Heart right ventricle (tissue), 16 donors: ENCODE results near the gene SLC19A1. TPM values are rescaled to one million over a fixed set of nuclear protein-coding genes. Genes with fewer than 3 reads are reported as not detected.

Experiments
- ATAC-seq, 8 donors: fragments of 200-7000 bp; cut with Tn5 transposase; one replicate each; pipeline ENCODE4 v1.9.1; 2020; ENCODE audit warnings: mild to moderate bottlenecking in 8 of 8, moderate library complexity in 8 of 8, moderate number of reproducible peaks in 1 of 8
- DNase-seq, 2 donors: peaks; one replicate each; pipeline ENCODE4 v3.0.0-alpha.2; 2020
- H3K27ac ChIP-seq, 10 donors: fragments of 200-600 bp; sonication (generic) in 2 of 10; one replicate each; pipeline versions ENCODE4 v1.5.0 to v1.8.0; 2020 to 2022; ENCODE audit warnings: mild to moderate bottlenecking in 3 of 10
- H3K27me3 ChIP-seq, 7 donors: fragments of 200-600 bp; one replicate each; pipeline ENCODE4 v1.8.0; 2021 to 2022; ENCODE audit warnings: mild to moderate bottlenecking in 2 of 7
- H3K36me3 ChIP-seq, 9 donors: fragments of 200-600 bp; sonication (generic) in 1 of 9; one replicate each; pipeline versions ENCODE4 v1.5.0 to v1.8.0; 2020 to 2022; ENCODE audit warnings: mild to moderate bottlenecking in 2 of 9
- H3K4me1 ChIP-seq, 9 donors: fragments of 200-600 bp; sonication (generic) in 1 of 9; one replicate each; pipeline versions ENCODE4 v1.5.0 to v1.8.0; 2020 to 2022; ENCODE audit warnings: mild to moderate bottlenecking in 4 of 9
- H3K4me3 ChIP-seq, 10 donors: fragments of 200-600 bp; sonication (generic) in 2 of 10; one replicate each; pipeline versions ENCODE4 v1.5.0 to v1.8.0; 2020 to 2022; ENCODE audit warnings: mild to moderate bottlenecking in 7 of 10, moderate library complexity in 2 of 10
- H3K9me3 ChIP-seq, 11 donors: fragments of 200-600 bp in 10 of 11; sonication (generic) in 2 of 11; one replicate each; pipeline versions ENCODE4 v1.5.0 to v1.8.0; 2013 to 2022; ENCODE audit warnings: mild to moderate bottlenecking in 2 of 11, control low read depth in 1 of 11, moderate library complexity in 1 of 11
- CTCF ChIP-seq, 9 donors: fragments of 200-600 bp; sonication (generic) in 2 of 9; IDR thresholded peaks; one replicate each; pipeline versions ENCODE4 v1.5.0 to v1.8.0; 2021 to 2022; ENCODE audit warnings: antibody characterized with exemption in 9 of 9, mild to moderate bottlenecking in 5 of 9, moderate library complexity in 1 of 9
- WGBS, 2 donors: extraction: QIAGEN DNeasy Blood & Tissue Kit; methylation state at CpG; one replicate each; pipeline ENCODE4 v1.1.7; 2013; ENCODE audit warnings: inconsistent platforms in 1 of 2; 5-methylcytosine and 5-hydroxymethylcytosine counted together
- intact Hi-C, 10 donors: fragments of 100-400 bp; cut with DNase I; formaldehyde crosslinking; loops; one replicate each; pipeline versions ENCODE4 v1.11.1 to v1.14.2; 2022
- polyA plus RNA-seq, 2 donors: library from polyadenylated mRNA; stranded (reverse); fragments of 200-250 nt; gene quantifications; one replicate each; pipeline ENCODE4 v1.2.3, GENCODE V29; 2013
- total RNA-seq, 10 donors: library from RNA; stranded (reverse); fragmentation: NEBNext Ultra II Directional in 3 of 10; extraction: Animal tissue kit (Norgen Biotek cat#: 25700) in 3 of 10; gene quantifications; one replicate each; pipeline versions ENCODE4 v1.2.1 to v1.2.4, GENCODE V29; 2021 to 2023
- donor health status: Arrhythmogenic right ventricular cardiomyopathy.
- donor health status: ischemic (EF 13 %, LVEDD 7.1; RV severe dilation, severe dysfunction).
- donor health status: healthy with polysubstance abuse.
- donor health status: DM: no; HTN: yes; CAD: no.
- donor health status: DM: no; HTN: no; CAD: no.
- donor health status: ischemic (EF 25% LVEDD 6.9; RV normal size, moderate dysfunction).
- donor health status: ischemic (EF 25% LVEDD 5.7; RV mildly dilated, moderate dysfunction).
- donor health status: healthy.
- donor health status: DM: yes; HTN: yes; CAD: no.
- donor health status: Ischemic cardiomyopathy.
- donor health status: ischemic (EF 35%, LVEDD 5.7; RV mildly dilated, moderate dysfunction).
- donor health status: nonischemic (EF 11% LVEDD 7.7; RV severe dilation, severe dysfunction).
- donor health status: DM: yes; HTN: yes; CAD: no.
- donor health status: PGD.
- donor health status: ischemic (EF 29% LVEDD 5.4; RV normal size, mild dysfunction).
- donor health status: nonischemic (EF 23%, LVEDD 6.1; RV moderate dilation, normal function).

Gene SLC19A1
- total and polyA plus RNA-seq, 12 donors = 1.5 to 8.5 (median 3.8) TPM

GRCh38 chr21:45586289-45586858, 44.1 kb upstream of the SLC19A1 start:
- ATAC-seq = no peak
- TF ChIP-seq CTCF (IDR thresholded peaks at IDR 0.05) = no peak
- Histone ChIP-seq H3K4me1 (peaks cover 0 to 14% (median 5%) of the 10 kb centered on the region in 9 donors), H3K27ac (no peak overlapping the region), H3K9me3 (peaks cover 0 to 56% (median 18%) of the 10 kb centered on the region in 11 donors), H3K36me3 (no peaks in the 10 kb centered on the region), H3K27me3 (peaks cover 0 to 55% (median 41%) of the 10 kb centered on the region in 7 donors), H3K4me3 (no peak overlapping the region)
- intact Hi-C loops = no loop called here
- DNase-seq = no peak
- 68 to 81% methylated on average over 5 of the region's 5 CpGs for WGBS, 2 donors

GRCh38 chr21:45584786-45585185, 42.5 kb upstream of the SLC19A1 start:
- Histone ChIP-seq H3K9me3 (peaks cover 0 to 56% (median 18%) of the 10 kb centered on the region in 11 donors), H3K4me1 (peaks cover 0 to 4% (median under 1%) of the 10 kb centered on the region in 9 donors), H3K36me3 (no peaks in the 10 kb centered on the region), H3K27ac (no peak overlapping the region), H3K27me3 (peaks cover 0 to 61% (median 44%) of the 10 kb centered on the region in 7 donors), H3K4me3 (no peak overlapping the region)
- 75 to 79% methylated on average over 4 of the region's 4 CpGs for WGBS, 2 donors
- intact Hi-C loops = no loop called here
- no peak for ATAC-seq
- no peak for TF ChIP-seq CTCF (IDR thresholded peaks at IDR 0.05)
- DNase-seq = no peak

GRCh38 chr21:45583831-45584509, 41.7 kb upstream of the SLC19A1 start:
- no peak overlapping the region for H3K27ac ChIP-seq
- H3K27me3 ChIP-seq = peaks cover 0 to 54% (median 39%) of the 10 kb centered on the region in 7 donors
- DNase-seq (no peak), ATAC-seq (no peak)
- intact Hi-C loops = no loop called here
- H3K4me3 ChIP-seq = no peak overlapping the region
- WGBS, 2 donors = 73 to 89% methylated on average over 10 of the region's 10 CpGs
- no peak for TF ChIP-seq CTCF (IDR thresholded peaks at IDR 0.05)
- no peaks in the 10 kb centered on the region for H3K4me1 ChIP-seq
- peaks cover 0 to 56% (median 18%) of the 10 kb centered on the region in 11 donors for H3K9me3 ChIP-seq
- H3K36me3 ChIP-seq = no peaks in the 10 kb centered on the region

- TF ChIP-seq CTCF (IDR thresholded peaks at IDR 0.05) = no peak
- peaks cover 0 to 44% (median 14%) of the 10 kb centered on the region in 11 donors for H3K9me3 ChIP-seq
- ATAC-seq (no peak), DNase-seq (no peak)
- intact Hi-C loops = no loop called here
- WGBS, 2 donors = 74 to 83% methylated on average over 5 of the region's 5 CpGs
- H3K27ac ChIP-seq = no peak overlapping the region
- no peak overlapping the region for H3K4me3 ChIP-seq
- H3K27me3 ChIP-seq = peaks cover 0 to 43% (median 23%) of the 10 kb centered on the region in 7 donors
- H3K4me1 ChIP-seq = no peaks in the 10 kb centered on the region
- H3K36me3 ChIP-seq = no peaks in the 10 kb centered on the region
Observed at GRCh38 chr21:45582128-45582527, 39.9 kb upstream of the SLC19A1 start.
